Activated CD4-positive, alpha-beta T cell treated with anti-CD3 and anti-CD28 coated beads, Interleukin-2, amount 50 U/mL, for 1 hour (primary cell): ENCODE results near the gene ILDR1.
"Not testable (repeated sequence)": the region's sequence is repeated elsewhere in the genome, so short reads cannot be mapped to it uniquely, and the experiment has no call there.

Experiments
- DNase-seq: peaks from one replicate; pipeline ENCODE4 v3.0.0-alpha.2; 2020

Gene ILDR1

DNA sequence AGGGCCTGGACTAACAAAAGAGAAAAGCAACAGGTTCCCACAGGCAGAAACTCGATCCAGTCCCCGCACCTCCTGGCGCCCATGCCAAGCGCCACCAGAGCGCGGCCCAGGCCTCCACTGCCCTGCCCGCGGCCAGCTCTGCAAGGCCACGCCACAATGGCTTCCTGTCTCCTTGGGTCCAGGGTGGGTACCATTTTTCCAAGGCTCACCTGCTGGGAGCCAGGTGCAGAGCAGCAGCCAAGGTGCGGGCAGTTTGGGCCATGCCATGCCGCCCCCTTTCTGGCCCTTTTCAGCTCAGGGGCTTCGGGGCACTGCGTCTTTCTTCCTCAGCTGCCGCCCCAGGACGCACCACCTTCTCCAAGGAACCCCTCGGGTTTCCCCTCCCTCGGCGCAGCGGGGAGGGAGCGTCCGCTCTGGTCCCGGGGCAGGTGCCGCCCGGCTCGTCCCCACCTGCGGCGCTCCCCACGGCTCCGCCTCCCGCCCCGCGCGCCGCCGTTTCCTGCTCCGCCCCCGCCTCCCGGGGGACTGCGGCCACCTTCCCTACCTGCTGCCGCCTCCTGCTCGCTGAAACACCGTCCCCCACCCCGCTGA, at the start of gene ILDR1:
Gene ILDR1, minus strand, starts transcription at position 437 of the 591 bp plus-strand sequence. Its CDS starts 170 bp downstream, at position 267.
- no peak for DNase-seq

GRCh38 chr3:122067588-122068240, 45.7 kb upstream of the ILDR1 start:
- DNase-seq: no peak

DNA sequence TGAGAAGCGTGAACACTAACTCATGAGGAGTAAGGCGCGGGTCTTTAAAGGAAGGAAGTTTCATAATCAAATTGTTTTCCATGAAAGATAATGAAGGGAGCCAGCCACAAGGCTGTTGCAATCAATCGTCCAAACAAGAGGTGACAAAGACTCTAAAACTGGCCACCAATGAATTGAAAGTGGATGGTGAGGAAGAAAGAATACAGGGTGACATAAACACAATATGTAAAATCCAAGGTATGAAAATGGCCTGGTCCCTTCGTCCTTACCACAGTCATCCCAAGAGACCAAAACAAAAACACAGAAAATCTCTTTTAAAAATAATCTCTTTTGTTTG, 45.1 kb upstream of the ILDR1 start:
- DNase-seq: no peak

- no peak for DNase-seq
These were observed 44.5 kb upstream of the ILDR1 start for GRCh38 chr3:122066331-122067213.

- DNase-seq: no peak
These were observed 42.3 kb upstream of the ILDR1 start for GRCh38 chr3:122064326-122064725.

- DNase-seq: no peak
These were observed 41.9 kb upstream of the ILDR1 start for GRCh38 chr3:122063908-122064307.

GRCh38 chr3:122060040-122060698, 38.1 kb upstream of the ILDR1 start:
- no peak for DNase-seq

- DNase-seq: no peak
These were observed 36.2 kb upstream of the ILDR1 start for GRCh38 chr3:122058294-122058693.

GRCh38 chr3:122057671-122058070, 35.6 kb upstream of the ILDR1 start:
- DNase-seq: no peak

- DNase-seq: no peak
These were observed 33.2 kb upstream of the ILDR1 start, which contains the start of gene CD86 for GRCh38 chr3:122055215-122055614. Gene CD86 (plus strand): TSS chr3:122055362. CDS start chr3:122055490, 128 bp downstream.

DNA sequence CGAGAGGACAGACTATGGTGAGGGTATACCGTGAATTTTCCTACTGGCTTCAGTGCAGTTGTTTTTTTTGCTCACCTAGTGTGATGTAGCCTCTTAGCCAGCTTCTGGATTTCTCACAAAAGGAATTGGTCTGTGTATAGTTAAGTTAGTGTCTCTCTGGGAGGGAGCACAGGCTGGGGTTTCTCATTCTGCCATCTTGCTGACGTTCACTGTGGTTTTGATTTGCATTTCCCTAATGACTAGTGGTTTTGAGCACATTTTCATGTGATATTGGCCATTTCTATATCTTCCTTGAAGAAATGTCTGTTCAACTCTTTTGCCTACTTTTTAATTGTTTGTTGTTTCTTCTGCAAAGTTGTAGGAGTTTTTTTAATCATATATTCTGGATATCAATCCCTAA, 30.9 kb upstream of the ILDR1 start:
- no peak for DNase-seq

- not testable (repeated sequence) for DNase-seq
These were observed 25.7 kb upstream of the ILDR1 start for GRCh38 chr3:122047773-122048172.

- DNase-seq: not testable (repeated sequence)
These were observed 25.2 kb upstream of the ILDR1 start for GRCh38 chr3:122047296-122047695.

DNA sequence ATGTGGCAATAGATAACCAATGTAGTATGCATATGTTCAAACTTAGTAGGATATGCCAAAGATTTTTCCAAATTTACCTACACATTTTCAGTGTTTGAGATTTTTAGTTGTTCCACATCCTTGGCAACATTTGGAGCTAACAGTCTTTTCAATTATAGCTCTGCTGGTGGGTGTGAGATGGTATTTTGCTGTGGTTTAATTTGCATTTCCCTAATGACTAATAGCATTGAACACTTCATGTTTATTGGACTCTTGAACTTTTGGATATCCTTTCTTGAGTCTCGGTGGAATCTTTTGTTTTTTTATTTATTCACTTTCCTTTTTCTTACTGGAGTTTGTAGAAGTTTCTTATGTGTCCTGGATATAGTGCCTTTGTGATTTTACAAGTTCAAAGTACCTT, 11.0 kb upstream of the ILDR1 start:
- DNase-seq: no peak

- DNase-seq: no peak
These were observed 10.5 kb upstream of the ILDR1 start for GRCh38 chr3:122032531-122032930.

- no peak for DNase-seq
These were observed 9.0 kb upstream of the ILDR1 start for GRCh38 chr3:122031123-122031468.

GRCh38 chr3:122030381-122031122, 8.5 kb upstream of the ILDR1 start:
- DNase-seq: no peak

DNA sequence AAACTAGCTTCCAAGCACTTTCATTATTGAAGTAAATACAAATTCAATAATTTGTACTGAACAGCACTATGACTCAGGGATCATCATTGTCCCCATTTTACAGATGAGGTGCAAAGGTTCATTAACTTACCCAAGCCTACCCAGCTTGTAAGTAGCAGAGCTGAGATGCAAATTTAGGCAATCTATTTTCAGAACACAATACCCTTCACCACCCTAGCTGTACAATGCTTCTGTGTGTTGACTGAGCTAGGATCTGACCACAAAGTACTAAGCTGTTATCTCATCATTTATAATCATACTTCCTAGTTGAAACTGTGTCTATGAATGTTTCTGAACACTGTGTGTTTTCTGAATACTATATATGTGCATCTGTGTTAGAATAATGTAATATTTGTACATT, 3.2 kb upstream of the ILDR1 start:
- DNase-seq: no peak

GRCh38 chr3:122024800-122025199, 2.8 kb upstream of the ILDR1 start:
- DNase-seq: no peak

- DNase-seq: no peak
These were observed 1.4 kb upstream of the ILDR1 start for GRCh38 chr3:122023335-122023910.

GRCh38 chr3:122021037-122021436, 1.0 kb downstream of the ILDR1 start:
- DNase-seq: no peak

DNA sequence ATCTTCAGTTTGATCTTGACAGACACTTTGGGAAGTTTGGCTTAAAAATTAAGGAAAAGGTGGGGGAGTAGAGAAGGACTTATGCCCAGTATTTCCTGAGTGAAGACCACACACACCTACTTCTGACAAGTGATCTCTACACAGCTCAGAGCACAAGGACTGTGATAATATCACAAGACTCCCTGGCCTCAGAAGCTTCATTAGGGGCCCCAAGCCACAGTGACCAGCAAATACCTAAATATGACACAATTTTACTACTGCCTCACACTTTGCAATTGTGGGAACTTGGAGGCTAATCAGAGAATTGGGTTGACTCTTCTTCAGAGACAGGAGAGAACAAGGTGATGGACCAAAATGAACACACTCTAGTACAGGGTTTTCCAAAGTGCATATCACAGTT, 2.6 kb downstream of the ILDR1 start:
- no peak for DNase-seq
